K562 (cell line): ENCODE results near the gene OR11L1. TPM values are rescaled to one million over a fixed set of nuclear protein-coding genes. Genes with fewer than 3 reads are reported as not detected.

ENCODE experiments used
- CHD2 ChIP-seq: IDR thresholded peaks from 2 replicates; pipeline ENCODE4 v1.6.1; 2011; ENCODE audit warnings: low read depth, low read length
- GTF2F1 ChIP-seq: IDR thresholded peaks from 2 replicates; pipeline ENCODE4 v1.6.1; 2011; ENCODE audit warnings: low read depth, low read length, improper control_type of control experiment
- KDM1A ChIP-seq, 2 experiments: fragments of 450-650 bp; IDR thresholded peaks; 2 replicates each; pipeline ENCODE4 v1.6.1; 2016; ENCODE audit warnings: mild to moderate bottlenecking in 2 of 2
- MTA2 ChIP-seq: fragments of 450-650 bp; IDR thresholded peaks from 2 replicates; pipeline ENCODE4 v1.6.1; 2016; ENCODE audit warnings: low read depth
- MXD1 ChIP-seq: fragments of 250-450 bp; sonication (Bioruptor Pico); IDR thresholded peaks from 2 replicates; pipeline ENCODE4 v1.8.0; 2021; ENCODE audit warnings: borderline replicate concordance, mild to moderate bottlenecking, moderate library complexity; ENCODE audit not compliant: poor library complexity, severe bottlenecking
- NFRKB ChIP-seq: fragments of 450-650 bp; IDR thresholded peaks from 2 replicates; pipeline ENCODE4 v1.6.1; 2016; ENCODE audit warnings: low read depth
- RFX1 ChIP-seq: fragments of 450-650 bp; IDR thresholded peaks from 2 replicates; pipeline ENCODE4 v1.6.1; 2016; ENCODE audit warnings: mild to moderate bottlenecking, moderate library complexity
- SFPQ ChIP-seq: fragments of 200-400 bp; formaldehyde crosslinking; IDR thresholded peaks from 2 replicates; pipeline ENCODE4 v1.6.1; 2017; ENCODE audit warnings: mild to moderate bottlenecking, low read depth, low read length, moderate library complexity
- SMARCB1 ChIP-seq: IDR thresholded peaks from 2 replicates; pipeline ENCODE4 v1.6.1; 2011; ENCODE audit warnings: improper control_type of control experiment, low read depth; ENCODE audit not compliant: insufficient read length
- ZBTB8A ChIP-seq: fragments of 450-650 bp; IDR thresholded peaks from 2 replicates; pipeline ENCODE4 v1.6.1; 2018; ENCODE audit warnings: mild to moderate bottlenecking, moderate library complexity; ENCODE audit not compliant: partially characterized antibody
- ZNF583 ChIP-seq: fragments of 250-450 bp; sonication (Bioruptor Pico); IDR thresholded peaks from 2 replicates; pipeline ENCODE4 v1.4.0; 2020
- ZNF780A ChIP-seq: fragments of 250-450 bp; sonication (Bioruptor Pico); IDR thresholded peaks from 2 replicates; pipeline ENCODE4 v1.5.0; 2021; ENCODE audit warnings: mild to moderate bottlenecking
- polyA plus RNA-seq, 8 experiments: library from polyadenylated mRNA; depleted of rRNA in 4 of 8; stranded (reverse) in 5 of 8; unstranded in 3 of 8; fragments of >200 nt; fragmentation: Nextera tagmentation in 2 of 8; fragmentation: Illumina TruSeq in 1 of 8; extraction: Ambion mirVana in 2 of 8; extraction: Trizol in 1 of 8; gene quantifications; 2 replicates each; pipeline versions ENCODE4 v1.2.1 to v1.2.3, GENCODE V29; 2011 to 2014; ENCODE audit warnings: inconsistent platforms in 1 of 8, missing spikeins in 1 of 8
- total RNA-seq, 7 experiments: library from RNA; depleted of rRNA in 6 of 7; stranded (reverse); fragments of >200 nt in 6 of 7; fragmentation: Illumina TruSeq in 2 of 7; extraction: Trizol in 2 of 7; gene quantifications; 2 replicates each; pipeline versions ENCODE4 v1.2.1 to v1.2.3, GENCODE V29; 2011 to 2021; ENCODE audit warnings: low replicate concordance in 1 of 7
- TF ChIP-seq, protein P1 (sequence below), 2 experiments: fragments of 450-650 bp in 1 of 2; sonication (generic) in 1 of 2; formaldehyde crosslinking in 1 of 2; IDR thresholded peaks in 1 of 2; conservative IDR thresholded peaks in 1 of 2; 2 replicates each; pipeline versions ENCODE4 v1.6.1 to v1.8.1; 2016 to 2023; ENCODE audit warnings: mild to moderate bottlenecking in 2 of 2, moderate library complexity in 2 of 2, inconsistent platforms in 1 of 2, missing genetic modification reagents in 1 of 2
- TF ChIP-seq, protein P2 (sequence below): sonication (generic); formaldehyde crosslinking; IDR thresholded peaks from 2 replicates; pipeline ENCODE4 v1.8.0; 2022; ENCODE audit warnings: mild to moderate bottlenecking, low read depth, missing genetic modification reagents
- TF ChIP-seq, protein P3 (sequence below): fragments of 450-650 bp; IDR thresholded peaks from 2 replicates; pipeline ENCODE4 v1.6.1; 2016; ENCODE audit warnings: low read depth

The OR11L1 gene
- total and polyA plus RNA-seq, 9 of the 15 experiments (the other 6 are each of a cell fraction or from before 2014, with no cell fraction given), result not detected

DNA sequence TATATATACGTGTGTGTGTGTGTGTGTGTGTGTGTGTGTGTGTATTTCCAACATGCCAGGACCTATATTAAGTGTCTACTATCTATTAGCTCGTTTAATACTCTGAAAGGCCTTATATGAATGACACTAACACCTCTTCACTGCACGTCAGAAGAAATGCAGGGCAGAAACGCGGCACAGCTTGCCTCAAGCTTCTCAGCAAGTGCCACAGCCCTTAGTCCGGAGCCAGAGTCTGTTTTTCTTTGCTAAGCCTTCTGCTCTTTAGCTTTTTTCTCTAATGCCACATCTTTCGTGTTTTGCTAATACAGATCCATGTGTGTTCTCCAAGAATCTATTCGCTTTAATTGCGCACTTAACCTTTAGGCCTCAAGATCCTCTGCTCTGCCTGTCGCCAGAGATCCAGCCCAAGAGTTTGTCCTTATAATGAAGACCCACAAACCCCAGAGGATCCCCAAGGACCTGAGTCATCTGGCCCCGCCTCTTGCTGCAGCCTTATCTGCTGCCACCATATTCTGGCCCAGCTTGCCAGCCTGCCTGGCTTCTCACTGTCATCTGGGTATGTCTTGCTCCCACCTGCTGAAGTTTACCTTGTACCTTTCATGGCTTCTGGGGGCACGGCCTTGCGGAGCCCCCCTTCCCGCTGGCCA is 13.3 kb upstream of the OR11L1 start (continued):
- TF ChIP-seq, protein P1, sequence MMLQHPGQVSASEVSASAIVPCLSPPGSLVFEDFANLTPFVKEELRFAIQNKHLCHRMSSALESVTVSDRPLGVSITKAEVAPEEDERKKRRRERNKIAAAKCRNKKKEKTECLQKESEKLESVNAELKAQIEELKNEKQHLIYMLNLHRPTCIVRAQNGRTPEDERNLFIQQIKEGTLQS (IDR thresholded peaks at IDR 0.05), result peak; percentile 67
- TF ChIP-seq, protein P1 (CRISPR knock-in tag; conservative IDR thresholded peaks at IDR 0.05), result no peak
- TF ChIP-seq ZBTB8A, result no peak
- TF ChIP-seq ZNF780A (CRISPR knock-in tag), result no peak
- TF ChIP-seq SMARCB1, result no peak
- no peak for TF ChIP-seq MXD1 (CRISPR knock-in tag)
- TF ChIP-seq, protein P2, sequence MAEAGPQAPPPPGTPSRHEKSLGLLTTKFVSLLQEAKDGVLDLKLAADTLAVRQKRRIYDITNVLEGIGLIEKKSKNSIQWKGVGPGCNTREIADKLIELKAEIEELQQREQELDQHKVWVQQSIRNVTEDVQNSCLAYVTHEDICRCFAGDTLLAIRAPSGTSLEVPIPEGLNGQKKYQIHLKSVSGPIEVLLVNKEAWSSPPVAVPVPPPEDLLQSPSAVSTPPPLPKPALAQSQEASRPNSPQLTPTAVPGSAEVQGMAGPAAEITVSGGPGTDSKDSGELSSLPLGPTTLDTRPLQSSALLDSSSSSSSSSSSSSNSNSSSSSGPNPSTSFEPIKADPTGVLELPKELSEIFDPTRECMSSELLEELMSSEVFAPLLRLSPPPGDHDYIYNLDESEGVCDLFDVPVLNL (CRISPR knock-in tag), result no peak
- TF ChIP-seq SFPQ, result no peak
- peak in 1 of 2 experiments; percentile 55; a peak in 2 of 4 replicates for TF ChIP-seq KDM1A (IDR thresholded peaks at IDR 0.05)
- TF ChIP-seq CHD2, result no peak
- TF ChIP-seq GTF2F1, result no peak
- TF ChIP-seq, protein P3, sequence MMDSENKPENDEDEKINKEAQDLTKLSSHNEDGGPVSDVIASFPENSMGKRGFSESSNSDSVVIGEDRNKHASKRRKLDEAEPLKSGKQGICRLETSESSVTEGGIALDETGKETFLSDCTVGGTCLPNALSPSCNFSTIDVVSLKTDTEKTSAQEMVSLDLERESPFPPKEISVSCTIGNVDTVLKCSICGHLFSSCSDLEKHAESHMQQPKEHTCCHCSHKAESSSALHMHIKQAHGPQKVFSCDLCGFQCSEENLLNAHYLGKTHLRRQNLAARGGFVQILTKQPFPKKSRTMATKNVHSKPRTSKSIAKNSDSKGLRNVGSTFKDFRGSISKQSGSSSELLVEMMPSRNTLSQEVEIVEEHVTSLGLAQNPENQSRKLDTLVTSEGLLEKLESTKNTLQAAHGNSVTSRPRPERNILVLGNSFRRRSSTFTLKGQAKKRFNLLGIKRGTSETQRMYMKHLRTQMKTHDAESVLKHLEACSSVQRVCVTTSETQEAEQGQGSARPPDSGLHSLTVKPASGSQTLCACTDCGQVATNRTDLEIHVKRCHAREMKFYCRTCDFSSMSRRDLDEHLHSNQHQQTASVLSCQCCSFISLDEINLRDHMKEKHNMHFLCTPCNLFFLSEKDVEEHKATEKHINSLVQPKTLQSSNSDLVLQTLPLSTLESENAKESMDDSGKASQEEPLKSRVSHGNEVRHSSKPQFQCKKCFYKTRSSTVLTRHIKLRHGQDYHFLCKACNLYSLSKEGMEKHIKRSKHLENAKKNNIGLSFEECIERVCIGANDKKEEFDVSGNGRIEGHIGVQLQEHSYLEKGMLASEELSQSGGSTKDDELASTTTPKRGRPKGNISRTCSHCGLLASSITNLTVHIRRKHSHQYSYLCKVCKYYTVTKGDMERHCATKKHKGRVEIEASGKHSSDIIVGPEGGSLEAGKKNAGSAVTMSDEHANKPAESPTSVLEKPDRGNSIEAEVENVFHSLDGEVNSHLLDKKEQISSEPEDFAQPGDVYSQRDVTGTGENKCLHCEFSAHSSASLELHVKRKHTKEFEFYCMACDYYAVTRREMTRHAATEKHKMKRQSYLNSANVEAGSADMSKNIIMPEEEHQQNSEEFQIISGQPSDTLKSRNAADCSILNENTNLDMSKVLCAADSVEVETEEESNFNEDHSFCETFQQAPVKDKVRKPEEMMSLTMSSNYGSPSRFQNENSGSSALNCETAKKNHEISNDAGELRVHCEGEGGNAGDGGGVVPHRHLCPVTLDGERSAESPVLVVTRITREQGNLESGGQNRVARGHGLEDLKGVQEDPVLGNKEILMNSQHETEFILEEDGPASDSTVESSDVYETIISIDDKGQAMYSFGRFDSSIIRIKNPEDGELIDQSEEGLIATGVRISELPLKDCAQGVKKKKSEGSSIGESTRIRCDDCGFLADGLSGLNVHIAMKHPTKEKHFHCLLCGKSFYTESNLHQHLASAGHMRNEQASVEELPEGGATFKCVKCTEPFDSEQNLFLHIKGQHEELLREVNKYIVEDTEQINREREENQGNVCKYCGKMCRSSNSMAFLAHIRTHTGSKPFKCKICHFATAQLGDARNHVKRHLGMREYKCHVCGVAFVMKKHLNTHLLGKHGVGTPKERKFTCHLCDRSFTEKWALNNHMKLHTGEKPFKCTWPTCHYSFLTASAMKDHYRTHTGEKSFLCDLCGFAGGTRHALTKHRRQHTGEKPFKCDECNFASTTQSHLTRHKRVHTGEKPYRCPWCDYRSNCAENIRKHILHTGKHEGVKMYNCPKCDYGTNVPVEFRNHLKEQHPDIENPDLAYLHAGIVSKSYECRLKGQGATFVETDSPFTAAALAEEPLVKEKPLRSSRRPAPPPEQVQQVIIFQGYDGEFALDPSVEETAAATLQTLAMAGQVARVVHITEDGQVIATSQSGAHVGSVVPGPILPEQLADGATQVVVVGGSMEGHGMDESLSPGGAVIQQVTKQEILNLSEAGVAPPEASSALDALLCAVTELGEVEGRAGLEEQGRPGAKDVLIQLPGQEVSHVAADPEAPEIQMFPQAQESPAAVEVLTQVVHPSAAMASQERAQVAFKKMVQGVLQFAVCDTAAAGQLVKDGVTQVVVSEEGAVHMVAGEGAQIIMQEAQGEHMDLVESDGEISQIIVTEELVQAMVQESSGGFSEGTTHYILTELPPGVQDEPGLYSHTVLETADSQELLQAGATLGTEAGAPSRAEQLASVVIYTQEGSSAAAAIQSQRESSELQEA, result no peak
- TF ChIP-seq RFX1, result no peak
- TF ChIP-seq NFRKB, result no peak
- no peak; the same call in 1 of the 2 replicates for TF ChIP-seq ZNF583
- TF ChIP-seq MTA2, result peak; percentile 81
